GM18511 (cell line): ENCODE measurements around the gene SLC45A1.

Experiments used
- ATAC-seq: cut with Tn5 transposase; IDR thresholded peaks from one replicate; pipeline ENCODE4 v1.9.1; 2021; ENCODE audit warnings: mild to moderate bottlenecking, moderate library complexity; ENCODE audit not compliant: unreplicated experiment

The SLC45A1 gene

DNA sequence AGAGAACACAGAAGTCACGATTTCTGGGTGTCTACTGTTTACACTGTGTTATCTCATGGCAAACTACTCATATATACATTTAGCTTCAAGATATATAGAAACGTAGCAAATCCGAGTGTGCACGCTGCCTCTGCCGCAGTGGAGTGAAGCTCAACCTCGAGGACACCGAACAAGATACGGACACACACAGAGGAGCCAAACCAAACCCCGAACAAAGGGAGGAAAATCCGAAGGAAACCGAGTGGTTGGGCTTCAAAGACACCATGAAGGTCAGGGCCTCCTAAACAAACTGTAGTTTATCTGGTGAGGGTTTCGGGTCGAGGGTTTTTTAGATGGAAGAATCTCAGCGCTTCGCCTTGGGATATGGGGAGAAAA is 34.5 kb downstream of the SLC45A1 start:
- no peak for ATAC-seq

DNA sequence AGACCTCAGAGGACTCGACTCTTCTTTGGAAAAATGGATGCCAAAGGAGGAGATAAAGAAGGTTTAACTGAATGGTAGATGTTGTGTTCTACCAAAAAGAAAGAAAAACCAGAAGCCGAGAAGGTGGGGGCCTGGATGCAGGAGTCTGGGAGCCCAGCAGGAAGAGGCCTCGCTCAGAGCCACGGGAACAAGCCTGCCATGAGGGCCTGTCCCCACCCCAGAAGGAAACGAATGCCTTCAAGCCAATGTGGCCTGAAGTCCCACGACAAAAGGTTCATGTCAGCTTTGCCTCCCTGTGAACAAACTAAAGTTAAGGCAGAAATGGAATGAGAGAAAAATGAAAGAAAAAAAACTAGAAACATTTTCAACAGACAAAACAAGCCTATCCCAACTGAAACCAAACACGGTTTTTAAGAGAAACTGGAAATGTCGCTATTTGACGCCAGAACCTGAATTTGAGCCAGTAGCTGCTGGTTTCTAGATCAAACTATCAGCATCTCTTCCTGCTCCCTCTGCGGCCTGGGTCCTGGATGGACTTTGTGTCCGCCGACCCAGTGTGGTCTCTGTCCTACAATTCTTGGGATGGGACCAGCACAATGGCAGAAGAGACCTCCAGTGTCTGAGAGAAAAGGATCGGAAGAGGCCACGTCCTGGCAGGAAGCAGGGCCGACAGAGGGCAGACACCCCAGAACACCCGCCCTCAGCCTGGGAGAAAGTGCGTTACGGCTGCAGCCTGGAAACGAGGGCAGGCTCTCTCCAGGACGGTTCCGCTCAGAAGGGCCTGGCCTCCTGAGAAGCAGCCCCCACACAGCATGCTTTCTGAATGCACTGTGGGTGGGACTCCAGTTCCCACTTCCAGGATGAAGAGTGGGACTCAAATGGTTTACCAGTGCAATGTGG is 35.2 kb downstream of the SLC45A1 start:
- ATAC-seq: no peak

DNA sequence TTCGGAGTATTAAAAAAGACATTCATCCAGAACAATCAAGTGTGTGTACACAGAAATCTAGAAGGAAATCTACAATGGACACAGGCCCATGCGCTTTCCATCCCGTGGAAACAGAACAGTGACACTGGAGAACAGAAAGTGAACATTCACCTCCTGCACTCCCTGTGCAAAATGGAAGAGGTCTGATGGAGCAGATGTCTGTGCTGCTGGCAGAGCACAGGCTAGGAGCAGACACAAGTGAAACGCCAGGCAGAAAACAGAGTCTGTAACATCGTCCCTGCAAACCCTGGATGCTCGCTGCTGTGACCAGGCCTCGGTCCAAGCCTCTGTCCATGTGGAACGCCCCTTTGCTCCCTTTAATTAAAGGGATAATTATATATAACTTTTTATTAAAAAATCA is 36.1 kb downstream of the SLC45A1 start:
- no peak for ATAC-seq

DNA sequence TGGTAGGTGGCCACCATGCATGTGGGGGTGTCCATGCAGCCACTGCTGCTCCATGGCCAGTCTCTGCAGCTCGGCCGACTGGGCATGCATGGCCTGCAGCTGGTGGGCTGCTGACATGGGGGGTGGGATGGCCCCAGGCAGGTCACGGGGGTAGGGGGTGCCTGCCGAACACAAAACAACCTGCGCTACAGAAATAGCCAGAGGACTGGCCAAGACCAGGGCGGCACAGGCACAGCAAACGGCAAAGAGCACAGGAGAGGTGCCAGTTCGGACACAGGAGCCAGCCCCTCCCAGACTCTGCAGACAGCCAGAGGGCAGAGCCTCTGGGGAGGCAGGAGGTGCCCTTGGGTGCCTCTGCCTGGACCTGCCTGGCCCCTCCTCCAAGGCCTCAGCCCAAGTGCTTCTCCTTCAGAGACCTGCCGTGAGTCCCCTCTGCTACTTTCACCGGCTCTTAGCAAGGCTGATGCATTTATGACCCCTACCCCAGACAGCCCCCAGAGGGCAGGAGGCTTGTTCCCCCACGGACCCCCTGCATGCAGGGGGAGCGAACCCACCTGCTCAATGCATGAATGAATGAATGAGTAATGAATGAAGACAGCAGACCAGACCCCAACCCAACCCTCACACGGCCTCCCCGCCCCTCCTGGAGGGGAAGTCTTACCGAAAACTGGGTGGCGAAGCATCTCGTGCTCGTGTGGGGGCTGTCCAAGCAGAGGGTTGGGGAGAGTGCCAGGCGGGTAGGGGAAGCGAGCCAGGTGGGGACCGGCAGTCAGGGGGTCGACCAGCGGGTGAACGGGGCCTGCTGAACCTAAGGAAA is 37.7 kb downstream of the SLC45A1 start:
- ATAC-seq: no peak

DNA sequence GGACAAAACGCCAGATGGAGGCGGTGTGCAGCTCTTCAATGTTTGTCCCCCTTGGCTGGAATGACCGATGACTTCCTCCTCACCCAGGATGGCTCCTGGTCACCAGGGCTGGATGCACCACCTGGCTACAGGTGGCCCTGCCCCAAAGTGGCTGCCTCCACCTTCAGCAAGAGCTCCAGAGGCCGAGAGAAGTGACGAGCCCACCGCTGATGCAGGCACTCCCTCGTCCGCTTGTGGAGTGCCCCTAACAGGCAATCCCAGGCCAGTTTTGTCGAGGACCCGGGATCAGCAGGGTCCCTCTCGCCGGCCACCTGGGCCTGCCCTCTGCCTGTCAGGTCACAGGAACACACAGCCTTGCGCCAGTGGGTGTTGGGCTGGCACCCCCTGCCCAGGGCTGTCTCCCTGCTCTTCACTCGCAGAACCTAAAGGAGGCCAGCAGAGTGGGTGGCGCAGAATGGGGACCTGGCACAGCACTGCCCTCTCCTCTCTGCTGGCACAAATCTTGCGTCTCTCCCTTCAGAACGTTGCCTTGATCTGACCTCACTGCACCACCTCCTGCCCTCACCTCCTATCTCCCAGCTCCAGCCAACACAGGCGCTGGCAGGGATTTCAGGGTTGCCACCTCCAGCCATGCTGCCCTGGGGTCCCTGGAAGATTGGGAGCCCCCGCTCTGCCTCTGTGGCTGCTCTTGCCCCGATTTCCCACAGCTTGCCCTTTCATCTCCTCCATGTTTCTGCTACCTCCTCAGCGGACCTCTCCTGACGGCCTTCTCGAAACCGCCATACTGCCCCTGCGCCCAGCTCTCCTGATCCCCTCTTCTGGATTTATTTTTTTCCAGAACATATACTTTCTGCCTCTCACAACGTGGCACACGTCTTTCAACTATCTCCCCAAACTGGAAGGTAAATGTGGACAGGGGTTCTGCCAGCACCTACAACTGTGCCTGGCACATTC is 38.6 kb downstream of the SLC45A1 start:
- no peak for ATAC-seq

DNA sequence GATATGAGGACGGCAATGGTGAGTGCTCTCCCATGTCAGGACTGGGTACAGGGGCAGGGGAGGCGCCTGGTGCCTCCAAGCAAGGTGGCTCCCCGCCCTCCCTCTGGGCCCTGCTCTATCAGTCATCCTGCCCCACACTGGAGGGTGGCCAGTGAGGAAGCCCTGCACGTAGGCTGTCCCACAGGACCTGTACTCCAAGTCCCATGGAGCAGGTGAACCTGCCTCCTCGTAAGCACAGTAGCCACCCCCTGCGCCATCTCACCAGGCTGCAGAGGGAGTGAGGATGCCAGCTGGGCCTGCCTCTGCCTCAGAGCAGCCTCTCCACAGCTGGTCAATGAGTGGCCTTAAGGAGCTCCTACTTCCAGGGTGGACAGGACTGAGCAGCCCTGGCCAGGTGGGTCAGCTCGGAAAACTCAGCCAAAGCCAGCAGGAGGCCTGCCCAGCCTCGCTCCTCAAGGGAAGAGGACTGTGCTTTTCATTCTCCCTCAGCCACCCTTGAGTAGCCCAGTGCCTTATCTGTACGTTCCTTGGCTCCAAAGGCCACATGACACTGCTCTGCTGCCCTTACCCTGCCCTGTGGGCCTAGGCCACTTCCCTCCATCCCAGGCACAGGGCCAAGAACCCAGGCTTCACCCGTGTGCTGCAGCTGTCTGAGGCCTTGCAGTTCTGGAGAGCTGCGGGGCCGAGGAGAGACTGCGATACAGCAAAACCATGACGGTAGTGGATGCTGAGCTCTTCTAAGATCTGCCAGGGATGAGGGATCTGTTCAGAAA is 39.6 kb downstream of the SLC45A1 start:
- ATAC-seq: no peak

DNA sequence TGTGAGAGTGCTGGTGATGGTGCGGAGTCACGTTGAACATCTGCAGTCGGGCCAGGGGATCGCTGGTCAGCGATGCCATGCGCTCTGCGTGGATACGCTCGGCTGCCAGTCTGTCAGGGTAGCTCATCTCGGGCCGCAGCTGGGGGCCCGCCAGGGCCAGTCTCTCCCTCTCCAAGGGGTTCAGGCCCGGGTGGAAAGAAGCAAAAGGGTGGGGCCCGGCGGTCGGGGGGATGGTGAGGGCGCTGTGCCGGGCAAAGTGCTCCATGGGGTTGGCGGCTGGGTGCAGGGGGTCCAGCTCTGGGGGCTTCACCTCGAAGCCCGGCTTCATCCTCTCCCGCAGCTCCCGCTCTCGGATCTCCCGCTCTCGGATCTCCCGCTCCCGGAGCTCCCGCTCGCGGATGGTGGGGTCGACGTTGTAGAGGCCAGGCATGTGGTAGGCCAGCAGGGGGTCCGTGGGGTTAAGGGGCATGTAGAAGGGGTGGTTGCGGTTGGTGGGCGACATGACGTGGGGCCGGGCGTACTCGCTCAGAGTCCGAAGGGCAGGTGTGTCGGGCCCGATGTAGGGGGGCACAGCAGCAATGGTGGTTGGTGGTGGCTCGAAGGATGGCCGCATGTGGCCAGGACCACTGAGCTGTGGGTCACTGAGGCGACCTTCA is 40.5 kb downstream of the SLC45A1 start:
- ATAC-seq: no peak

DNA sequence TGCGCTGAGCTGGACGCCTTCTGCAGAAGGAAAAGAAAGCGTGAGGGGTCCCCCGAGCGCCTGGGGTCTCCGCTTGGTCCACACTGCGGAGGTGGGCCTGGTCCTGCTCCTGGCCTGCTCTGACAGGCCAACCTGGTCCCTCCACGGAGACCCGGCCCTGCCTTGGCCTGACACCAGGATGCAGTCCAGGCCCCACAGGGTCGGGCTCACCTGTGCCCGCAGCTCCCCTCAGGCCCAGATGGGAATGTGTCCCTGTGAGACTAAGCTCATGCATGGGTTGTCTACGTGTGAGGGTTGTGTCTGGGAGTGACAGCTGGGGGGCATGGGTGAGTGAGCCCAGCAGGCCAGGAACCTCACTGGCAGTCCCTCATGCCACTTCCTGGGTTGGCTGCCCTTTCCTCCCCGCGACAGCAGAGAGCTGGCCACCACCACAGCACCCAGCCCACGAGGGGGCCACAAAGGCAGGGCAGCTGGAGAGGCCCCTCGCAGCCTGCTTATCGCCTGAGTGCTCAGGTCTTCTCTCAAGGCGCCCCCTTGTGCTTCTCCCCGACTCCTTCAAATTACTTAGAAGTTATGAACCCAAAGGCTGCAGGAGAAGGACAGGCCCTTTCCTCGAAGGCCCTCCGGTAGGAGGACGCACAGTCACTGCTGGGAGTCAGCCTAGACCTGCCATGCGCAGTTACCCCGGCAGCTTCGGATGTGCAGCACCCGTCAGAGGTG is 41.1 kb downstream of the SLC45A1 start:
- ATAC-seq: no peak

DNA sequence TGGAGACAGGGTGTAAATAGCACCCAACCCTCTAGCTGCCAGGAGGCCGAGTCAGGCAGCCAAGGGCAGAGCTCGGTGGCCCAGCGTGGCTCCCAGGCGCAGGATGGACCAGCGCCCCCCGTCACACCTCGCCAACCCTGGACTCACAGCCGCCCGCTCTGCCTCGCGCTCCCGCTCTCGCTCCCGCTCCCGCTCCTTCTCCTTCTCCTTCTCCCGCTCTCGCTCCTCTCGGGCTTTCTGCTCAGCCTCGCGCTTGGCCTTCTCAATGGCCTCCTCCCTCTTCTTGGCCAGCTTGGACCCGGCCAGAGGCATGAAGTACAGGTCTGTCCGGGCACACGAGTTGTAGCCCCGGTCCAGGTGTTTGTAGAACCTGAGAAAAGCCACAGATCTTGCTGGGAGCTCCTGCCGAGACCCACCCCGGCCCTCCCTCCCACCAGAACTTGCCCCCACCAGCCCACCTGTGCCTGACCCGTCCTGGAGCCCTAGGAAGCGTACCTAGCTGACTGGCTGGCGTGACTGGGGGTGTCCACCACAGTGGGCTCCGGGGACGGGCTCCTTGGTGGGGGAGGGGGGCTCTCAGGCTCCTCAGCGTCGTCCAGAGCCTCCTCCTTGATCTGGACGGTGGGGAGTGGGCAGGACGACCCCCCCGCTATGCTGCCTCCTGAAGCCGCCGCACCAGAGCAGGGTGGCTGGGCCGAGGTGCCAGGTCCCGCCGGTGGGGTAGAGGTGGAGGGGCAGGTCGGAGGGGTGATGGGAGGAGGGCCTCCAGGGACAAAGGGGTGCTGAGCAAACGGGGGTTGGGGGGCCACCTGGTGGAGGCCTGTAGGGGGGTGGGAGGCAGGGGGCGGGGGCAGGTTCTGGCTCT is 41.9 kb downstream of the SLC45A1 start:
- ATAC-seq: no peak

DNA sequence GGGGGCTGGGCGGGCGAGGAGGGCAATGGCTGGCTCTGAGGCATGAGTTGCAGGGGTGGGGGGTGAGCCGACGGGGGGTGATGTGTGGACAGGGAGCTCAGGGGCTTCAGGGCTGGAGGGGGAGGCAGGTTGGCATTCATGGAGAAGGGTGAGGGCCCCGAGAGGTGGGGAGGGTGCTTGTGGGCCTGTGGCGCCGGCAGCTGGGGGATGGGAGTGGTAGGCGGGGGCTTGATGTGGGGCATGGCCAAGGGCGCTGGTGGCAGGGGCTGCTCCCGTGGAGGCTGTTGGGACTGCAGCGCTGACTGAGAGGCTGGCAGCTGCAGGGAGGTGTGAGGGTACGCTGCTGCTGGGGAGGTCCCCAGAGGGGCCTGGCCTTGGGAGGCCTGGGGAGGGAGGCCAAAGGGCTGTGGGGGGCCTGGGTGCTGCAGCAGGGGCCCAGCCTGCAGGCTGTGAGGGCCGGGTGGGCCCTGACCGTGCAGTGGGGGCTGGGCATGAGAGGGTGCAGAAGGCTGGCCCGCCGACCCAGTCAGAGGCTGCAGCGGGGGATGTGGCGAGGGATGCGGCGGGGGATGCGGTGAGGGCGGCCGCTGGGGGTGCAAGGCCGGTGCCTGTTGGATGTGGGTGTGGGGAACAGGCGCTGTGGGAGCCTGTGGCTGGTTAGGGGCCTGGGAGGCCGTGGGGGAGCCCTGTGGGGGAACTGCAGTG is 42.7 kb downstream of the SLC45A1 start:
- no peak for ATAC-seq

DNA sequence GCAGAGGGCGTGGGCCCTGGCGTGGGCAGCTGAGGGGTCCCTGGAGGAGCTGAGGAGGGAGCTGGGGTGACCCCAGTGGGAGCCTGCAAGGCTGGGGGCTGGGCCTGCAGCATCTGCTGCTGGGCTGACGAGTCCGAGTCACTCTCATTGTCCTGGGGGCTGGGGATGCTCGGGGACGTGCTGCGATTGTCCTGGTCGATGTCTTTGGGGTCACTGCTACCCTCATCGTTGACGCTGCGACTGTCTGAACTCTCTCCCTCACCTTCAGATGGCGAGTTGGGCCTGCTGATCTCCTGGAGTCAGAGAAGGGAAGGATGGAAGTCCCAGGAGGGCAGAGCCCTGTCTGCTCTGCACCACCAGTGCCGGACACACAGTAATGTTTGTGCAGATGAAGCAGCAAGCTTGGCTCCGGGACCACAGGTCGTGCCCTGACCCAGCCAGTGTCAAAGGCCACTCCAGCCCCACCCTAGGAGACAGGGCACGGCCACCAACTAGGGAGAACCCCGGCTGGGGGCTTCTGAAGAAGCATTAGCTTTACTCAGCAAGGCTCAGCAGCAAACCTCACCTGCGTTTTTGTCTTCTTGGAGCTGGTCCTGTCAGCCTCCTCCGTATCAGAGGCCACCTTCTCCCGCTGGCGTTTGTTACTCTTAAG is 43.4 kb downstream of the SLC45A1 start:
- ATAC-seq: no peak

DNA sequence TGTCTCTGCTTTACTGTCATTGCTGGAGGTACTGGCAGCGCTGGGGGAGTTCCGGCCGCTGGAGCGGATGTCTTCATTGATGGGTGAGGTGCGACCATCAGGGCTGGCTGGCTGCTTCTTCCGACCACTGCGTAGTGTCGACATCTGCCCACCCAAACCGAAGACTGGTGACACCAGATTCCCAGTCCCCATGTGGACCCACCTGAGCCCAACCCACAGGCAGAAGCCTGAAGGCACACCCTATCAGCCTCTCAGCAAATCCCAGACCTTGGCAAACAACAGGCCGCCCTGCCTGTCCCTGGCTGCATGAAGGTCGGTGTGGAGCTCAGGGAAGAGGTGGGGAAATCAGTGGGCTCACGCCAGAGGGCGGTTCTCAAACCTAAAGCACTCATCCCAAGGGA is 44.8 kb downstream of the SLC45A1 start:
- no peak for ATAC-seq

DNA sequence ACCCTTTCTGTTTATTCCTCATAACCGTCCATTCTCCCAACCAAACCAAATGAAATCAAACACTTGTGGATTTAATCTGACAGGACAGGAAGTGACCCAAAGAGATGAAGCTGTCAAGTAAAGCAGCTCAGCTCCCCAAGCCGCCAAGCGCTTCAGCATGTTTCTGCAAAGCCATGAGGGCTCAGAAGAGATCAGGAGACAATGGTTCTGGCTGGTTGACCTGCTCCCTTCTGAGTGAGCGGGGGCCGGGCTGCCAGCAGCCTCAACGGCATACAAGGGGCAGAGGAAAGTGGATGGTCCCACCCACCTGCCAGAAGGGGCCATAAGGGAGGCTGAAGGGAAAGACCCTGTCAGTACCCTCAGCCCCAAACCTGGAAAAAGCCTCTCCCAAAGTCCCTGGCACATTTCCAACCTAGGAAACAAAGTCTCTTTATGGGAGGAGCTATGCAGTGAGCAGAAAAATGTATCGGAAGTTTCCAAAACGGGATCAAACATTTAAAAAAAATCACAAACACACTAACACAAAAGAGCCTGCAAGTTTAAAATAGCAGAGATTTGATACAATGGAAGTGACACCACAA is 45.4 kb downstream of the SLC45A1 start:
- no peak for ATAC-seq

DNA sequence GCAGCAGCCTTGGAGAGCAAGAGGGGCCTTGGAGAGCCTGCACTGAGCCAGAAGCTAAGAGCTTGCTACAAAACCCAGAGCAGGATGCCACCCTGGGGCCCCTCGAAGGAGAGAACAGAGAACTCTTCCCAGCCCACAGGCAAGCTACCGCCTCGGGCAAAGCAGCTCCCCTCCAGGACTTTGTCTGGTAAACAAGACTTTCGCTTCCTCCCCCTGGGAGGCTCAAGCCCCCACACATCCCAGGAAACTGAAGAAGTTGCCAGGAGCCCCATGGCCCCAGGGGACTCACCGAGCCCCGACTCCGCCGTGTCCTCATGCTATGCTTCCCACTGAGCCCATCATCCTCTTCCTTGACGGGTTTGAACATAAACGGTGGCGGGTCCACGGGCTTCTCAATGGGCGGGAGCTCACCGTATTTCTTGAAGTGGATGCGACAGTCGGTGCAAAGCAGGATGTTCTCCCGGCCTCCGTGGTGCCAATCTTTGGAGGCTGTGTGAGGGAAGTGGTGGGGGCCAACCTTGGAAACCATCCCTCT is 45.9 kb downstream of the SLC45A1 start:
- no peak for ATAC-seq

DNA sequence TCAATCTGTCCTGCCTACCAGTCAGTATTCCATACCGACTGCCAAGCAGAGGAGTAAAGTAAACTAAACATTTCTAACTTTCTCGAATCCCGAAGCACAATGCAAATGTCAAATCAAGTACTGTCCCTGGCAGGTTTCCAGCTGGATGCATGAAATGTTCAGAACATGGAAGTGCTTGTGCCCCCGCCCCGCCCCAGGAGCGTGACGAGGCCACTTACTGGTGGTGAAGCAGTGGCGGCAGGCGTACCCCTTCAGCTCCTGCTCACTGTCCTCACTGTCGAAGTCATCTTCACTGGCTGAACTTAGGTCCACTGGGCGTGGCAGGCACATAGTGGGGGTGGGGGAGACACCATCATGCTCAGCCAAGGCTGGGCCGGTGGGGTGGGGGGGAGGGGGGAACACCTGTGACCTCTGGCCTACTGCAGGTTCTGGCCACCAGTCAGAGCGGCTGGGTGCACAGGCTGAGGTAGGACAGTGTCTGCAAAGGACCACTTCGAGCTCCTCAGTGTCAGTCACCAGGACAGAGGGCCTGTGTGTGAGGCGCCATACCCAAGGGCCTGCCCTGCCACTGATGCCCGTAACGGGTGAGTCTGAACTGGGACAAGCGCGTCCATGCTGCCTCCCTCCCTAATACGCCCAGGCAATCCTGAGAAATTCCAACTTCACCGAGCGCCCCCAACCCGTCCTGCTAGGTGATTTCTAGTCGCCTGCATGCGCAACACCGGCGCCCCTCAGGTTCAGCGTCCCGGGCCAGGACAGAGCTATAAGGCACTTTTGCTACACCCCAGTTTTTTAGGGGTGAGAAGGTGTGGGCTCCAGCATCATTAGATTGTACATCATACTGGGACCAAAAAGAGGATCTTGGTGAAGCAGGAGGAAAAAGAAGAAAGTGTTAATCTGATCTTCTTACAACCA is 46.9 kb downstream of the SLC45A1 start:
- ATAC-seq: no peak
